Peyer's patch (tissue), 4 donors: ENCODE measurements around the gene MTA3. TPM values are rescaled to one million over a fixed set of nuclear protein-coding genes. Genes with fewer than 3 reads are reported as not detected.

Experiments
- DNase-seq, 3 donors: peaks; one replicate each; pipeline ENCODE4 v3.0.0-alpha.2; 2017 to 2019
- H3K27ac ChIP-seq, 4 donors: fragments of 200-600 bp; sonication (generic); one replicate each; pipeline ENCODE4 v1.5.1; 2016 to 2019
- H3K27me3 ChIP-seq, 2 donors: fragments of 200-600 bp; sonication (generic); one replicate each; pipeline ENCODE4 v1.5.1; 2019
- H3K36me3 ChIP-seq, 3 donors: fragments of 200-600 bp; sonication (generic); one replicate each; pipeline ENCODE4 v1.5.1; 2016 to 2019
- H3K4me1 ChIP-seq, 4 donors: fragments of 200-600 bp; sonication (generic); one replicate each; pipeline ENCODE4 v1.5.1; 2016 to 2019
- H3K4me3 ChIP-seq, 4 donors: fragments of 200-600 bp; sonication (generic); 1 replicate in 3 of 4; 2 replicates in 1 of 4; pipeline ENCODE4 v1.5.1; 2016 to 2019; ENCODE audit warnings: mild to moderate bottlenecking in 1 of 4
- H3K9me3 ChIP-seq, 4 donors: fragments of 200-600 bp; sonication (generic); one replicate each; pipeline ENCODE4 v1.5.1; 2016 to 2019; ENCODE audit warnings: mild to moderate bottlenecking in 1 of 4
- POLR2A ChIP-seq, 2 donors: fragments of 450-650 bp; IDR thresholded peaks; one replicate each; pipeline ENCODE4 v1.5.1; 2017; ENCODE audit warnings: antibody characterized with exemption in 2 of 2, mild to moderate bottlenecking in 2 of 2, moderate library complexity in 2 of 2
- total RNA-seq, 4 donors: library from RNA; depleted of rRNA; stranded (reverse); fragments of >200 nt; gene quantifications; one replicate each; pipeline ENCODE4 v1.1.0, GENCODE V29; 2016
- TF ChIP-seq, protein P1 (sequence below), 6 experiments: fragments of 450-650 bp in 4 of 6; fragments of 200-600 bp in 2 of 6; sonication (generic) in 1 of 6; IDR thresholded peaks; one replicate each; pipeline ENCODE4 v1.5.1; 2017 to 2019; ENCODE audit warnings: antibody characterized with exemption in 6 of 6, mild to moderate bottlenecking in 3 of 6, moderate library complexity in 1 of 6

The MTA3 gene
- total RNA-seq, 4 donors from 2014 or later: 20.0 to 87.5 (median 34.2) TPM

- no peak for TF ChIP-seq POLR2A (IDR thresholded peaks at IDR 0.05)
- TF ChIP-seq, protein P1, sequence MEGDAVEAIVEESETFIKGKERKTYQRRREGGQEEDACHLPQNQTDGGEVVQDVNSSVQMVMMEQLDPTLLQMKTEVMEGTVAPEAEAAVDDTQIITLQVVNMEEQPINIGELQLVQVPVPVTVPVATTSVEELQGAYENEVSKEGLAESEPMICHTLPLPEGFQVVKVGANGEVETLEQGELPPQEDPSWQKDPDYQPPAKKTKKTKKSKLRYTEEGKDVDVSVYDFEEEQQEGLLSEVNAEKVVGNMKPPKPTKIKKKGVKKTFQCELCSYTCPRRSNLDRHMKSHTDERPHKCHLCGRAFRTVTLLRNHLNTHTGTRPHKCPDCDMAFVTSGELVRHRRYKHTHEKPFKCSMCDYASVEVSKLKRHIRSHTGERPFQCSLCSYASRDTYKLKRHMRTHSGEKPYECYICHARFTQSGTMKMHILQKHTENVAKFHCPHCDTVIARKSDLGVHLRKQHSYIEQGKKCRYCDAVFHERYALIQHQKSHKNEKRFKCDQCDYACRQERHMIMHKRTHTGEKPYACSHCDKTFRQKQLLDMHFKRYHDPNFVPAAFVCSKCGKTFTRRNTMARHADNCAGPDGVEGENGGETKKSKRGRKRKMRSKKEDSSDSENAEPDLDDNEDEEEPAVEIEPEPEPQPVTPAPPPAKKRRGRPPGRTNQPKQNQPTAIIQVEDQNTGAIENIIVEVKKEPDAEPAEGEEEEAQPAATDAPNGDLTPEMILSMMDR (IDR thresholded peaks at IDR 0.05): no peak
Observed at GRCh38 chr2:42764096-42764495, 195.7 kb downstream of the MTA3 start, which contains the start of gene OXER1. OXER1 (minus strand) TSS chr2:42764135; CDS start chr2:42764062, 73 bp downstream.

DNA sequence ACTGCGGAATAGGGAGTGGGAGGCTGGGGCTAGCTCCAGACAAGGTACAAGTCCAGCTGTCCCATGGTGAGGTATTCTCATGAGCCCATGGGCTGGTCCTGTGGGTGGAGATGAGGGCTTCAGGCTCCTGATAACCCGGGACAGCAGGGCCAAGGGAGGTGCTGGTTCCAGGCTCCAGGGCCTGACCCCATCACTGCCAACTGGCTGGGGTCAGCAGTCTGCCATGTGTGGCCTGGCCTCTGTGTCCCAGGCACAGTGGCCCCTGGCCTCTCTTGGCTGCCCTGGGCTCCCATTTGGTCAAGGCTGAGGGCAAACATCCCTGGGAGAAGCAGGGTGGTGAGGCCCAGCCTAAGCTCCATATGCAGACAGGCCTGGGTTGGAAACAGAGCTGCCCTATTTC, 196.5 kb downstream of the MTA3 start:
- Histone ChIP-seq H3K27ac (no peak overlapping the region), H3K9me3 (no peaks in the 10 kb centered on the region), H3K4me3 (no peak overlapping the region), H3K4me1 (no peaks in the 10 kb centered on the region), H3K27me3 (no peaks in the 10 kb centered on the region), H3K36me3 (no peaks in the 10 kb centered on the region)
- TF ChIP-seq, protein P1 (IDR thresholded peaks at IDR 0.05): no peak
- TF ChIP-seq POLR2A (IDR thresholded peaks at IDR 0.05): no peak
- DNase-seq: peak in 1 of 3 donors; percentile 27

More at GRCh38 chr2:42764096-42764495, 195.7 kb downstream of the MTA3 start, which contains the start of gene OXER1:
- H3K4me1 ChIP-seq: no peaks in the 10 kb centered on the region
- H3K27me3 ChIP-seq: no peaks in the 10 kb centered on the region
- H3K9me3 ChIP-seq: no peaks in the 10 kb centered on the region
- no peak within 1 kb of the TSS for H3K27ac ChIP-seq
- no peaks in the 10 kb centered on the region for H3K36me3 ChIP-seq
- H3K4me3 ChIP-seq: no peak within 1 kb of the TSS
- DNase-seq: peak in 1 of 3 donors; percentile 42

- Histone ChIP-seq H3K27ac (no peak overlapping the region), H3K27me3 (no peaks in the 10 kb centered on the region), H3K9me3 (no peaks in the 10 kb centered on the region), H3K4me1 (no peaks in the 10 kb centered on the region), H3K36me3 (no peaks in the 10 kb centered on the region), H3K4me3 (no peak overlapping the region)
- TF ChIP-seq, protein P1 (IDR thresholded peaks at IDR 0.05): no peak
- TF ChIP-seq POLR2A (IDR thresholded peaks at IDR 0.05): no peak
- peak in 1 of 3 donors; percentile 24 for DNase-seq
Observed at GRCh38 chr2:42765686-42766085, 197.3 kb downstream of the MTA3 start.

DNA sequence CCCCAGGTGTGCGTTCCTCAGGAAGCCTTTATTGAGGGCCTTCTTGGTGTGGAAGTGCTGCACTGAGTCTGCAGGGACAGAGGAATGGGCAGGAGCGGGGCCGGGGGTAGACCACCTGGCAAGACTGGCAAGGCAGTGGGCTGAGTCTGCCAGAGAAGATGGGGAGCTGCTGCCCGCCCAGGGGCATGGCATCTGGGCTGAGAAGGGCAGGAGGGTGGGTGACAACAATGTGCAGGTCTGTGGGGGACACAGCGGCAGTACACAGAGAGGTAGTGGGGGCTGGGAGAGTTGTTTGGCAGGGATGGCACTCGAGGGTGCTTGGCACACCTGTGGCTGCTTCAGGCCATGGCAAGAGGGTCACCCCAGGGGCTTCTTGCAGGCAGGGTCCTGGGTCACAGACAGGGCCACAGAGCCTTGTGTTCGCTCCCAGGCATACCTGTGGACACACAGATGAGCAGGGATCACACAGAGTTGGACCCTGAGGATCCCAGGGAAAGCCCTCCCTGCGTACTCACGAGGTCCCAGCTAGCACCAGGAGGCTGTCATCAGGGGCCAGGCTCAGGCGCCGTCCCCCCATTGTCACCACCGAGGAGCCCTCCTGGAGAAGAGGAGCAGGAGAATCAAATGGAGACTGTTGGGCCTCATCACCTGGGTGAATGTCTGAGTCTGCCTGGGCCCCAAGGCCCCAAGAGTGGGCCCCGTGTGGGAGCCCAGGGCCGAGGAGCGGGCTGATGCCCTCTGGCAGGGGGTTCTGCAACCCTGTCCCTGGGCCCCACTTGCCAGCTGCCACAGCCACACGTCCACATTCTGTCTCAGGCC, 198.9 kb downstream of the MTA3 start:
- H3K27ac ChIP-seq: no peak overlapping the region
- H3K4me1 ChIP-seq: no peaks in the 10 kb centered on the region
- H3K4me3 ChIP-seq: no peak overlapping the region
- DNase-seq: peak in 1 of 3 donors; percentile 40
- no peaks in the 10 kb centered on the region for H3K36me3 ChIP-seq
- no peak for TF ChIP-seq POLR2A (IDR thresholded peaks at IDR 0.05)
- TF ChIP-seq, protein P1 (IDR thresholded peaks at IDR 0.05): no peak
- H3K9me3 ChIP-seq: no peaks in the 10 kb centered on the region
- no peaks in the 10 kb centered on the region for H3K27me3 ChIP-seq

GRCh38 chr2:42767899-42768705, 199.7 kb downstream of the MTA3 start:
- Histone ChIP-seq H3K9me3 (no peaks in the 10 kb centered on the region), H3K36me3 (no peaks in the 10 kb centered on the region), H3K27ac (no peak overlapping the region), H3K4me3 (no peak overlapping the region), H3K4me1 (no peaks in the 10 kb centered on the region), H3K27me3 (no peaks in the 10 kb centered on the region)
- peak in 1 of 3 donors; percentile 27 for DNase-seq
- no peak for TF ChIP-seq POLR2A (IDR thresholded peaks at IDR 0.05)
- TF ChIP-seq, protein P1 (IDR thresholded peaks at IDR 0.05): no peak
